HS-27A (cell line): Measurements from ENCODE around the gene KRTAP10-2.
"Not testable (repeated sequence)": the region's sequence is repeated elsewhere in the genome, so short reads cannot be mapped to it uniquely, and the experiment has no call there.

Experiments used
- DNase-seq: peaks from one replicate; pipeline ENCODE4 v3.0.0-alpha.2; 2012; ENCODE audit warnings: low read depth, missing footprints

KRTAP10-2 gene

DNA sequence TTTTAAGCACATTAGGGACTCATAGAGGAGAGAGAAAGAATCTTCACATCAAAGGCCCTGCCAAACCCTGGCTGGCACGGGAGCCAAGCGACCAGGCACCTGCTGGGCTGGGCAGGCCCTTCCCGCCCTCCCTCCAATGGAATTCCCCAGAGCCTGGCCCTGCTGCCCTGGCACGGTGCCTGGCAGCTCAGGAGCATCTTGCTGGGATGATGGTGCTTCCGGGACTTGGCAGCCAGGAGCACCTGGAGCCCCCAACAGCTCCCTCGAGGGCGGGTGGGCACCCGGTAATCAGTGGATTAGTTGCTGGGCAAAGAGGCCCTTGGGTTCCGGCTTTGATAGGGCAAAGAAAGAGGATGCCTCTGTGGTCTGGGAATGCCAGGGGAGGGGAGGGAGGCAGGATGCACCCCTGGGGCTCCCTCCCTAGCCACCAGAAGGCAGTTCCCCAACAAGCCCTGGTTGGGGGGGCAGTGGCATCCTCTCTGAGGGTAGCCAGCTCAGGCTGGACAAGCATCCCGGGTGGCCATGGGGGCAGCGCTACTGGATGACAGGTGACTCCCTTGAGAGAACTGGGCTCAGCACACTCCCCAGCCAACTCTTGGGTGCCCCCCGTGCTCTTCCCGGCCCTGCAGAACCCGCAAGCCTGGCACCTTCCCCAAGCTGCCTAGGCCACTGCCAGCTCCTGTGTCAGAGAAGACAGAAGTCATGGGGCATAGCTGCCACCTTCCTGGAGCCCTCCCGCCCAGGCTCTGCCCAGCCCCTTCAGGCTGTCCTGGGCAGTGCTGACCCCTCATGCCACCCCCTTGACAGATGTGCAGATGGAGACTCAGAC lies 37.7 kb downstream of the KRTAP10-2 start:
- DNase-seq: no peak

DNA sequence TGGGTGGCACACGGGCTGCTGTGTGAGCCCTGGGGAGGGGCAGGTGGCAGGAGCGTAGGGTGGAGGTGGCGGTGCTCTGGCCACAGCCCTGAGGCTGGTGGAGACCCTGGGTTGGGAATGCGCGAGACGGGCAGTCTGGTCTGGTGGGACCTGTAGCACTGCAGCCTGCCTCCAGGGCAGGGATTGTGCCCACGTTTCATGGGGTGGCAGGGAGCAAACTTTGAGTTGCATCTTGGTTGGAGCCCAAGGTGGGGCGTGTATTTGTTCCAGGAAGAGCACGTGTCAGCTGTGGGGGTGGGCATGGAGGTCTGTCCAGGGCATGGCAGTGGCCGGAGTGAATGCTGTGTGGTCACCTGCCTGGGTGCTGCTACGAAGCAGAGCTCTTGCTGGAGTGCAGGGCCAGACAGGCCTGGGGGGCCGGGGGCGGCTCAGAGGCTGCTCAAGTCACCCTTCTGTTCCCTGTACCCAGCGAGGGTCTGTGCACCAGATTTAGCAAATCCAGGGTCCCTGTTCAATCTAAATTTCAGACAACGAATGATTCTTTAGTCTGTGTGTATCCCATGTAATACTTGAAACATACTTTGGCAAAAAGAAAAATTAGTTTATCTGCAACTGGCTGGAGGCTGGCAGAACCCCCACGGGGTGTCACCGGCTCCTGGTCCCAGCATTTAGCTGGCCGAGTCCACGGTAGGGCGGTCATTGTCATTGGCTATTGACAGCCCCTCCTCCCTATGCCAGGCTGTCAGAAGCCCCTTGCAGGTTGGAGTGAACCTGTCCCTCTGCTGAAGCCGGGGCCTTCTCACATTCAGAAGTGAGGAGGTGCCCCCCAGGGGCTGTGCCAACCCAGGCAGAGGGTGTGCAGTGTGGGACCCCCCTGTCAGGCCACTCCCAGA lies 38.6 kb downstream of the KRTAP10-2 start:
- no peak for DNase-seq

DNA sequence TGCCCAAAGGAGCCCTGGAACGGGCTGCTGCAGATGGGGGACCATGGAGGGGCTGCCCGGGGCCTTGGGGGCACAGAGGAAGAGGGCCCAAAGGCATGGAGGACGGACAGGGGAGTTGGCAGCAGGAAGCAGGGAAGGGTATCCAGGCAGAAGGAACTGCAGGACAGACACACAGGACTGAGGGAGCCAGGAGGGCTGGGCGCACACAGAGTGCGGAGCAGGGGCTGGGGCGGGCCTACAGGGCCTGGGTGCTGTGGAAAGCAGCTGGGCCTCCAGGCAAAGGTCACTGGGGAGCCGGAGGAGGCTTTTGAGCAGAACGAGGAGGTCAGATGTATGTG lies 39.4 kb downstream of the KRTAP10-2 start:
- DNase-seq: no peak

DNA sequence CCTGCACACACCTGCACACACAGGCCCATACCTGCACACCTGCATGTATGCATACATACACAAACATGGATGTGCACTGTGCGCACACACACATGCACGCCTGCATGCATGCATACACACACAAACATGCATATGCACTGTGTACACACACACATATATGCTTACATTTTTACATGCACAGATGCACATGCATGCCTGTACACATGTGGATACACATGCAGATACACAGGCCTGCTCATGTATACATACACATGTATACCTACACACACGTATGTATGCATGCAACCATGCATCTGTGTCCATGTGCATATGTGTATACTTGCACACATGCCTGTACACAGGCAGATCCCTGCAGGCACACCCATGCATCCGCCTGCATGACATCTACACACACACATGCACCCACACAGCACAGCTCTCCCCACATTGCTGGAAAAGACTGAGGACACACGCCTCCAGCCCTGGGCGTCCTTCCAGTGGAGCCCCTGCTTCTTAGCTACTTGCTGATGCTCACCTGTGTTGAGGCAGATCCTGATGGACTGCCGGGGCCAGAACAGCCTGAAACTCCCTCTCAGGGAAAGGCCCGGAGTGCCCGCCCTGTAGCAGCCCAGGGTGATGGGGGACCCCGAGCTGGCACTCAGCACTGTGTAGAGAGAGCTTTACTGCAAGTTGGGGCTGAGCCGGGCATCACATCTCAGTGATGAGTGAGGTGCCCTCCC lies 39.9 kb downstream of the KRTAP10-2 start:
- DNase-seq: no peak

DNA sequence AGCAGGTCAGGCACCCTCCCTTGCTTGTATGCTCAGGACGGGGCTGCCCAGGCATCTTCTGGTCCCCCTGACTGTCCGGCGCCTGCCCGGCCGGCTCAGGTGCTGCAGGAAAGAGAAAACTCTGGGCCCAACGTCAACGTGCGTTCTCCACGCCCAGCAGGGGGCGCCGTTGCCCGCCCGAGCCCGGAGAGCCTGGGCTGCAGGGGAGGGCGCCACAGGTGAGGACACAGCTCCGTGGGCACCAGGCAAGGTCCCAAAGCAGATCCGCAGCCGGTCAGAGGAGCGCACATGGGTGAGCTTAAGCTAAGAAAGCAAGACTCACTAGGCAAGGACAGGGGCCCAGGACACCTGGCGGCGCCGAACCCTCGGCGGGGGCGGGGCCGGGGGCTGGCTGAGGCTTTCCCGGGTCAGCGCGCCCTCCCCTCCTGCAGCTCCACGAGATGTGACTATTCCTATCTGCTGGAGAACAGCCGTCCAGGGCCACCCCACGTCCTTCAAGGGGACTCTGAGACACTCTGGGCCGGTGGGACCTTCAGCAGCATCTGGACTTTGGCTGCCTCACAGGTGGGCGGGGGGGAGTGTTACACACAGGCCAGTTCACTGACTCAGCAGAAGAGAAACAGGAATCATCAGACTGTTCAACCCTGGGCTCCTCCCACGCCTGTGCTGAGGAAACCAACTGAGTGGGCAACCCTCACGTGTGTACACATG lies 40.6 kb downstream of the KRTAP10-2 start:
- DNase-seq: no peak

DNA sequence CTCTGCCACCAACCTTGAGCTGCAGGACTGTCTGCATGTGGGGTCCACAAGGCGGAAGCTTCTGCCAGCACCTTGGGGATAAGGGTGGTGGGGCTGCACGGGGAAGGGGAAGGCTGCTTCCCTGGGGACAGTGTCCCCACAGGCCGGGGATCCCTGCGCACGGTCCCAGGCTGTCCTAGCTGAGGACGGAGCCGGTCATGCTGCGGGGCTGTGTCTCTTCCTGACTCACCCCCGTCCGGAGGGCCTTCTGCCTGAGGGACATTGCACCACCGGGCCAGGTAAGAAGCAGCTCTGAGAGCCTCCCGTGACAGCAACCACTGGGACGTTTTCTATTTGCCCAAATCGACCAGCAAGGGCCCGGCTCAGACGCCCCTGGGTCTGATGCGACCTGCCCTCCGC lies 41.2 kb downstream of the KRTAP10-2 start:
- DNase-seq: no peak

DNA sequence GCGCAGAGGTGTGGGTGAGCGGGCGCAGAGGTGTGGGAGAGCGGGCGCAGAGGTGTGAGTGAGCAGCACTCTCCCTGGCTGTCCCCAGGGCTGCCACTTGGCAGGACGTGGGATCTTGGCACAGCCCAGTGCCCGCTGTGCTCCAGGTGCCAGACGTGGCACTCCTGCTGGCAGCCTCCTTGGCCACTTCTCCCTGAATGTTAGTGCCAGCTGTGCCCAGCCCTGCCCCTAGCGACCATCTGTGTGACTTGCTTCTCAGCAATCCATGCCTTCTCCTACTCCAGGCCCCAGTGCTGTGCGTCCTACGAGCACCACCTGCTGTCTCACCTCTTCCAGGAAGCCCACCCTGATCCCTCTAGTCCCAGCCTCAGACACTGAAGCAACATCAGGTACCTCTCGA lies 41.8 kb downstream of the KRTAP10-2 start:
- no peak for DNase-seq

DNA sequence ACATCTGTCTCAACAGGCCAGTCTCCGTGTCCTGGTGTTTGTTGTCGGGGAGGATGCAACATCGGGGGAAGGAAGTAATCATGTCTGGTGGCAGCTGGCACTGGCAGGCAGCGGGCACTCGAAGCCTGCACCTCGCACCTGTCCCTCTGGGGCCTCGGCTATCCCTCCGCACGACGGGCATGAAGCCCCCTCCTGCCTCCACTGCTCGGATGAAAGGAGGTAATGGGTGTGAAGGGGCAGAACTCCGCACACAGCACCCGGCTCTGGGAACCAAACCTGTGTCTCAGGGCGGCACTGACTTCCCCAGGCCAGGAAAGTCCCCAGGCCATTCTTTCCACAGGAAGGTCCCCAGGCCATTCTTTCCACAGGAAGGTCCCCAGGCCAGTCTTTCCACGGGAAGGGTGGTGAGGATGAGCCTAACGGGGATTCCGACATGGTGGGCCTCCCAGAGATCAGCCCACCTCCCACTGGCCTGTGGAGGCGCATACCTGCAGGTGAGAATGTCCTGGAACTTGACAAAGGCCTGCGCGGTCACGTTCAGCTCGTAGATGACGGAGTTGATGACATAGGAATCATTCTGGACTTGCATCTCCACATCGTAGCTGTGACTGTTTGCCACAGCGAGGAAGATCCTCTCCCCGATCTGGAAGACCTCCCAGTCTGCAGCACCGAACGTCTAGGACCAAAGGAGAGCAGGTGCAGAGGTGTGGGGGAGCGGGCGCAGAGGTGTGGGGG lies 42.4 kb downstream of the KRTAP10-2 start:
- no peak for DNase-seq

DNA sequence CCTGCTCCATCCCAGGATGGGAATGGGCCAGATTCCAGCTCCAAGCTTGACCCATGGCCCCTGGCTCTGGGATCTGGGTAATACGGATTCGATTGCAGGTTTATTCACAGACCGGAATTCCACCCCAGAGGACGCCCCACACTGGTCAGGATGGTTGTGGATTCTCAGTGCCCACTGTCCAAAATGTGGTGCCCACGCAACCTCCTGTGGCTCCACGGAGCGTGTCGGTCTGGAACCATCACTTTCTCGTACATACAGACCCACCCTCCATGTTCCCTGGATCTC lies 42.9 kb downstream of the KRTAP10-2 start:
- DNase-seq: no peak

DNA sequence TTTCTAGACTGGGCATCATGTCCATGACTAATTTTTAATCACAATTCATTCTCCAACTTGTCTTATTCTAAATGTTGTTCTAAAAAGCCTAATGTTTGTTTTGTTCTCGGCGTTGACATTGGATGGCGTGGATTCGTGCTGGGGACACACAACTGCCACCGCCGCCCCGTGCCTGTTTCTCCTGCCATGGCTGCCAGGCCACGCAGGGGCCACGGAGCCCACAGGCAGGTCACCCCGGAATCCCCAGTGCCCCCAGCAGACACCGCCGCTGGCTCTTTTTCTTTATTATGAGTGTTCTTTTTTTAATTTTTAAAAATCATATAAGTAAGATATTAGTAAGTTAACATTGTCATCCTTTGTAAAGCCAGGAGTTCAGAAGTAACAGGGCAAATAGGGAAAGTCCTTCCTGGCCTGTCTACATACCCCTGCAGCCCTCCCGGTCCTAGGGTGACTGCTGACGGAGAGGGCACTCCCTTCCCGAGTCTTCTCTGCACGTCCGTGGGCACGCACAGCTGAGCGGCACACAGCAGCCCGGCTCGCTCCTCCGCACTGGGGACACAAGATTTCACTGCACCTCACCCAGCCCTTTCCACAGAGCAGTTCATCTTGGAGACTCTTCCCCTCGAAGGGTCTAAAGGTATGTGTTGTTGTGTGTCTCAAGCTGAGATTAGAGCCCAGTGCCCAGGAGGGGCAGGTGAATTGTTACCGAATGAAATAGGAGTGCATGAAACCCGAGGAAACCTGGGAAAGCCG lies 43.5 kb downstream of the KRTAP10-2 start:
- DNase-seq: no peak

DNA sequence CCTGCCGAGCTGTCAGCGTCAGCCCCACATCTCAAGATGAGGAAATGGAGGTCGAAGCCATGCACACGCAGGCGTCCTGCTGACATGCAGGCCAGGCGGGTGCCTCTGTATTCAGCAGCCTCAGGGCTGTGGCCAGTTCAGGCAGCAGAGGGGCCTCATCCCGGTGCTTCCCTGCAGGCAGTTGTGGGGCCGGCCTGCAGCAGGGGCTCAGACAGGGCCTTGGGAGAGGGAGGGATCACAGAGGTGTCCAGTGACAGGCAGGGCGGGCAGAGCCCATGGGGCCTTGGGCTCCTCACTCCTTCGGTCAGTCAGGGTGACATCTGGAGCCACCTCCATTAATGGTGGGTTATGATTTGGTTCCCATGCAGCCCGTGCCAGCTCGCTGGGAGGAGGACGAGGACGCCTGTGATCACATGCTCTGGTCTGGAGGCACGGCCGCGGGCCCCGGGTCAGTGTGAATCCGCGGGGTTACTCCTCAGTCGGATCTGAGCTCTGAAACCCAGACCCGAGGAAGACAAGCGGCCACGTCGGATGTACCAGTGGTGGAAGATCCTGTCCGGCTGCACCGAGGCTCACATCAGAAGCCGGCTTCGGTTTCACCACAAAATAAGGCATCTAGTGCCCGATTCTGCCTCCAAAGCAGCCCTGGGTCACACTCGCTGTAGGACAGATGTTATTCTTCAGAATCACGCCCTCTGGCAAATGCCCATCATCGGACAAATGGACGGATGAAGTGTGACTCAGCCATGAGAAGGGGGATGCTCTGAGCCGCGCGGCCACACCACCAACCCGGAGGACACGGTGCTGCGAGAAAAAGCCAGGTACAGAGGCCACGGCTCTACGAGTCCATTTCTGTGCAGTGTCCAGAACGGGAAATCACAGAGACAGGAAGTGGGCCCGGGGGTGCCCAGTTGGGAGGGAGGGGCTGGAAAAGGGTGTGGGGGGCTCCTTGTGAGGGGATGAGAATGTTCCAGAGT lies 44.7 kb downstream of the KRTAP10-2 start:
- DNase-seq: no peak

DNA sequence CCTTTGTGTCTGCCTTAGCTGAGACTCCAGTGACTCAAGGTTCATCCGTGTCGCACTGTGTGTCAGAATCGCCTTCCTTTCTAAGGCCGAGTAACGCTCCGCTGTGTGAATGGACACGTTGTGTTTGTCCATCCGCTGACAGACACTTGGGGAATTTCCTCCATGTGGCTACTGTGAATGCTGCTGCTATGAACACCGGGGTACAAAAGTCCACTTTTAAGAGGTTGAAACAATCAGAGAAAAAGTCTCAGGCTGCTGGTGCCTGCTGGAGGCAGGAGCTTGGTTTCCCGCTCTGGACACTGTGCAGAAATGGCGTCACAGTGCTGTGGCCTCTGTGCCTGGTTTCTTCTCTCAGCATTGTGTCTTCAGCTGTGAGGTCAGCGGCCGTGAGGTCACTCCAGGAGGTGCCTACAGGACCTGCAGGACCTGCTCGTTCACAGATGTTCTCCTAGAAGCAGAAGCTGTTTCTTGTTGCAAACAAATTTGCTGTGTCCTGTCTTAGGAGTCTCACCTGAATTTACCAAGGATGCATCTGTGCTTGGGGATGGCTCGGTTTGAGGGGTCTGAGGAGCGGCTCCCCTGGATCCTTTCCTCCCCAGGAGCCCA lies 45.5 kb downstream of the KRTAP10-2 start:
- no peak for DNase-seq

DNA sequence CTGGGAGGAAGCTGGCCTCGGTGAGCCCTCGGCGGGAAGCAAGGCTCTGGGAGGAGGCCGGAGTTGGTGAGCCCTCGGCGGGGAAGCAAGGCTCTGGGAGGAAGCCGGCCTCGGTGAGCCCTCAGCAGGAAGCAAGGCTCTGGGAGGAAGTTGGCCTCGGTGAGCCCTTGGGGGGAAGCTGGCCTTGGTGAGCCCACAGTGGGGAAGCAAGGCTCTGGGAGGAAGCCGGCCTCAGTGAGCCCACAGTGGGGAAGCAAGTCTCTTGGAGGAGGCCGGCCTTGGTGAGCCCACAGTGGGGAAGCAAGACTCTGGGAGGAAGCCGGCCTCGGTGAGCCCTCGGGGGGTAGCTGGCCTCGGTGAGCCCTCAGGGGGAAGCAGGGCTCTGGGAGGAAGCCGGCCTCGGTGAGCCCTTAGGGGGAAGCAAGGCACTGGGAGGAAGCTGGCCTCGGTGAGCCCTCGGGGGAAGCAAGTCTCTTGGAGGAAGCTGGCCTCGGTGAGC lies 47.4 kb downstream of the KRTAP10-2 start:
- no peak for DNase-seq

DNA sequence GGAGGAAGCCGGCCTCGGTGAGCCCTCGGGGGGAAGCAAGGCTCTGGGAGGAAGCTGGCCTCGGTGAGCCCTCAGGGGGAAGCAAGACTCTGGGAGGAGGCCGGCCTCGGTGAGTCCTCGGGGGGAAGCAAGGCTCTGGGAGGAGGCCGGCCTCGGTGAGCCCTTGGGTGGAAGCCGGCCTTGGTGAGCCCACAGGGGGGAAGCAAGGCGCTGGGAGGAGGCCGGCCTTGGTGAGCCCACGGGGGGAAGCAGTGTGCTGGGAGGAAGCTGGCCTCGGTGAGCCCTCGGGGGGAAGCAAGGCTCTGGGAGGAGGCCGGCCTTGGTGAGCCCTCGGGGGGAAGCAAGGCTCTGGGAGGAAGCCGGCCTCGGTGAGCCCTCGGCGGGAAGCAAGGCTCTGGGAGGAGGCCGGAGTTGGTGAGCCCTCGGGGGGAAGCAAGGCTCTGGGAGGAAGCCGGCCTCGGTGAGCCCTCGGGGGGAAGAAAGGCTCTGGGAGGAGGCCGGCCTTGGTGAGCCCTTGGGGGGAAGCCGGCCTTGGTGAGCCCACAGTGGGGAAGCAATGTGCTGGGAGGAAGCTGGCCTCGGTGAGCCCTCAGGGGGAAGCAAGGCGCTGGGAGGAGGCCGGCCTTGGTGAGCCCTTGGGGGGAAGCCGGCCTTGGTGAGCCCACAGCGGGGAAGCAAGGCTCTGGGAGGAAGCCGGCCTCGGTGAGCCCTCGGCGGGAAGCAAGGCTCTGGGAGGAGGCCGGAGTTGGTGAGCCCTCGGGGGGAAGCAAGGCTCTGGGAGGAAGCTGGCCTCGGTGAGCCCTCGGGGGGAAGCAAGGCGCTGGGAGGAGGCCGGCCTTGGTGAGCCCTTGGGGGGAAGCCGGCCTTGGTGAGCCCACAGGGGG lies 48.1 kb downstream of the KRTAP10-2 start:
- not testable (repeated sequence) for DNase-seq

DNA sequence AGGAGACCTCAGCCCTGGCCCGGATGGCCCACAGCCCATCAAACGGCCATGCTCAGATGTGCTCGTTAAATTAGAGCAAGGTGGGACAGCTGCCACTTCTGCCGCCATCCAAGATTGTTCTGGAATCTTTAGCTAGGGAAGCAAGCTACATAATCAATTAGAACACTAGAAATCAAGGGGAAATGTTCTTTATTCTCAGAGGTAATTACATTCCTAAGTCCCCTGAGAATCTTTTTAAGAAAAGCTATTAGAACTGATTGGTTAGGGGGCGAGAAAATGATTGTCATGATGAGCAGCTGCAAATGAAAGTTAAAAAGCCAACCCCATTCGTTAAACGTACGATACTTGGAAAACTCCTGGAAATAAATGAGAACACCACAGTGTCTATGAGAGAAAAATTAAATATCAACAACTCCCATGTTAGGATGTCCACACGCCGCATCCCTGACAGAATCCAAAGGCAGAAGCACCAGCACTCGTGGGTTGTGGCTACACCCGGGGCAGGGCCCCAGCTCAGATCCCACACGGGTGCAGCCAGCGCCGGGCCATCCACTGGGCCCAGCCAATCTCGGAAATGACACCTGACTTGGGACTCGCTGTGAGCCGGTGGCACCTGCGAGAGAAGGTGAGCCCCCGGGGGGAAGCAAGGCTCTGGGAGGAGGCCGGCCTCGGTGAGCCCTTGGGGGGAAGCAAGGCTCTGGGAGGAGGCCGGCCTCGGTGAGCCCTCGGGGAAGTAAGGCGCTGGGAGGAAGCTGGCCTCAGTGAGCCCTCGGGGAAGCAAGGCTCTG lies 48.9 kb downstream of the KRTAP10-2 start:
- no peak for DNase-seq
